ENCODE measurements around the gene OR56B1. TPM values are rescaled to one million over a fixed set of nuclear protein-coding genes. Genes with fewer than 3 reads are reported as not detected.
"Not testable (repeated sequence)": the region's sequence is repeated elsewhere in the genome, so short reads cannot be mapped to it uniquely, and the experiment has no call there.

The OR56B1 gene, protein sequence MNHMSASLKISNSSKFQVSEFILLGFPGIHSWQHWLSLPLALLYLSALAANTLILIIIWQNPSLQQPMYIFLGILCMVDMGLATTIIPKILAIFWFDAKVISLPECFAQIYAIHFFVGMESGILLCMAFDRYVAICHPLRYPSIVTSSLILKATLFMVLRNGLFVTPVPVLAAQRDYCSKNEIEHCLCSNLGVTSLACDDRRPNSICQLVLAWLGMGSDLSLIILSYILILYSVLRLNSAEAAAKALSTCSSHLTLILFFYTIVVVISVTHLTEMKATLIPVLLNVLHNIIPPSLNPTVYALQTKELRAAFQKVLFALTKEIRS
- total RNA-seq, result not detected

DNA sequence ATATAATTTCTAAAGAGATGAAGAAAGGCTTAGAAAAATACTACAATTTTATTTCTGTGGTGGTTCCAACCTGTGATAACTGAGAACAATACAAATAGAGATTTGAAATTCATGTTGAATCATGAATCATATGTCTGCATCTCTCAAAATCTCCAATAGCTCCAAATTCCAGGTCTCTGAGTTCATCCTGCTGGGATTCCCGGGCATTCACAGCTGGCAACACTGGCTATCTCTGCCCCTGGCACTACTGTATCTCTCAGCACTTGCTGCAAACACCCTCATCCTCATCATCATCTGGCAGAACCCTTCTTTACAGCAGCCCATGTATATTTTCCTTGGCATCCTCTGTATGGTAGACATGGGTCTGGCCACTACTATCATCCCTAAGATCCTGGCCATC, at the start of gene OR56B1:
Gene OR56B1 (plus strand): TSS at position 53 of the 400 bp plus-strand sequence. CDS start 69 bp downstream, at position 122.
- TF ChIP-seq, protein P1, sequence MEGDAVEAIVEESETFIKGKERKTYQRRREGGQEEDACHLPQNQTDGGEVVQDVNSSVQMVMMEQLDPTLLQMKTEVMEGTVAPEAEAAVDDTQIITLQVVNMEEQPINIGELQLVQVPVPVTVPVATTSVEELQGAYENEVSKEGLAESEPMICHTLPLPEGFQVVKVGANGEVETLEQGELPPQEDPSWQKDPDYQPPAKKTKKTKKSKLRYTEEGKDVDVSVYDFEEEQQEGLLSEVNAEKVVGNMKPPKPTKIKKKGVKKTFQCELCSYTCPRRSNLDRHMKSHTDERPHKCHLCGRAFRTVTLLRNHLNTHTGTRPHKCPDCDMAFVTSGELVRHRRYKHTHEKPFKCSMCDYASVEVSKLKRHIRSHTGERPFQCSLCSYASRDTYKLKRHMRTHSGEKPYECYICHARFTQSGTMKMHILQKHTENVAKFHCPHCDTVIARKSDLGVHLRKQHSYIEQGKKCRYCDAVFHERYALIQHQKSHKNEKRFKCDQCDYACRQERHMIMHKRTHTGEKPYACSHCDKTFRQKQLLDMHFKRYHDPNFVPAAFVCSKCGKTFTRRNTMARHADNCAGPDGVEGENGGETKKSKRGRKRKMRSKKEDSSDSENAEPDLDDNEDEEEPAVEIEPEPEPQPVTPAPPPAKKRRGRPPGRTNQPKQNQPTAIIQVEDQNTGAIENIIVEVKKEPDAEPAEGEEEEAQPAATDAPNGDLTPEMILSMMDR (IDR thresholded peaks at IDR 0.05), result no peak
- TF ChIP-seq POLR2A (IDR thresholded peaks at IDR 0.05), result no peak
- intact Hi-C loops (cut with DNase I), result no loop called here
- no peak for DNase-seq

GRCh38 chr11:5688482-5688881, 47.8 kb upstream of the OR56B1 start:
- Histone ChIP-seq H3K27me3 (no peaks in the 10 kb centered on the region), H3K9me3 (no peaks in the 10 kb centered on the region), H3K36me3 (no peaks in the 10 kb centered on the region), H3K4me1 (peaks cover 16 to 58% (median 18%) of the 10 kb centered on the region in 3 donors), H3K4me3 (no peak overlapping the region), H3K27ac (peak overlapping the region in 3 of 4 donors; percentile 87 to 91 (median 88))
- DNase-seq, result no peak
- WGBS, 2 donors, result 76 to 100% methylated on average over 1 of the region's 1 CpG
- TF ChIP-seq POLR2A (IDR thresholded peaks at IDR 0.05), result no peak
- TF ChIP-seq, protein P1 (IDR thresholded peaks at IDR 0.05), result no peak
- intact Hi-C loops (cut with DNase I), result no loop called here

More for the DNA sequence above, at the start of gene OR56B1:
- H3K27ac ChIP-seq, result no peak within 1 kb of the TSS
- H3K9me3 ChIP-seq, result no peaks in the 10 kb centered on the region
- no peaks in the 10 kb centered on the region for H3K36me3 ChIP-seq
- H3K4me3 ChIP-seq, result no peak within 1 kb of the TSS
- H3K27me3 ChIP-seq, result no peaks in the 10 kb centered on the region
- no peaks in the 10 kb centered on the region for H3K4me1 ChIP-seq
- WGBS, 2 donors, result 52 to 53% methylated on average over 1 of the region's 1 CpG

DNA sequence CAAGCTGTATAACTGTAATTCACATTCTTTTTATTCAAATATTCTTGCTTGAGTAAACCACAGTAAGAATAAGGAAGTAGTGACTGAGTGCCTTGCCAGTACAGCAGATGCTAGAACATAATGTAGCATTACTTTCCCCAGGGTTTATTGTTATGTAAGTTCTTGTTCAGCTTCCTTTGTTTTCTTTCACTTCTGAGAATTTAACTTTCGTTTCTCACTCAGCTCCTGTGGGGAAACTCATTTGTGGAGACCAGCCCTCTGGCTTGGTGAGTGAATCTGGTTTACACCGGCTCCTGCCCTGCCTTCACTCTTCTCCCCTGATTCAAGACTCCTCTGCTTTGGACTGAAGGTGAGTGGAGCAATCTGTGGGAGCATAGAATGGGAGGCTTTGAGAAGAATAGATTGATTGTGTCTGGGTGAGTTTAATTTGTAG, 46.7 kb upstream of the OR56B1 start, which contains the start of gene TRIM22:
Gene TRIM22 (plus strand): TSS at position 240 of the 433 bp plus-strand sequence. CDS start 6,443 bp downstream, outside the sequence.
- no peak for DNase-seq
- intact Hi-C loops (cut with DNase I), result no loop called here
- Histone ChIP-seq H3K36me3 (no peaks in the 10 kb centered on the region), H3K27me3 (no peaks in the 10 kb centered on the region), H3K4me3 (peak within 1 kb of the TSS; percentile 37 to 60 (median 43)), H3K4me1 (peaks cover 7 to 57% (median 10%) of the 10 kb centered on the region in 3 donors), H3K27ac (peak within 1 kb of the TSS; percentile 83 to 91 (median 88)), H3K9me3 (no peaks in the 10 kb centered on the region)
- TF ChIP-seq POLR2A (IDR thresholded peaks at IDR 0.05), result peak in 1 of 4 donors; percentile 59
- TF ChIP-seq, protein P1 (IDR thresholded peaks at IDR 0.05), result no peak
- 0 to 2% methylated on average over 2 of the region's 2 CpGs for WGBS, 2 donors

DNA sequence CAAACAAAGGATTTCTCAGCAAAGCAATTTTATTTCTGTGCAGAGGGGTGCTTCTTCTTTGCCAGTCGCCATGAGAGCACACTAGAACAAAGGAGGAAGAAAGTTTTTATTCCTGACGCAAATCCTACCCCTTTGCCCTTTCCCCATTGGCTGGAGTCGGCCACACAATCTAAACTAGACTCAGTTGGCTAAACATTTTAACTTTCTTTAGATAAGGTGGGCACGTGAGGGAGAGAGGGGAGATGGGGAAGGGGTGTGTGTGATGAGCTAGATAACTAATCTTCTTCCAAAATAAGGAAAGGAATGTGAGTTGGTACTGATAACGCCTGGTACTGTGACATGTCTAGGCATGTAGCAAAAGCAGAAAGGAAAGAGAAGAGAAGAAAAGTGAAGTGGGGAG, 46.0 kb upstream of the OR56B1 start:
- Histone ChIP-seq H3K27me3 (no peaks in the 10 kb centered on the region), H3K9me3 (no peaks in the 10 kb centered on the region), H3K36me3 (no peaks in the 10 kb centered on the region), H3K27ac (peak overlapping the region; percentile 83 to 91 (median 88)), H3K4me3 (peak overlapping the region; percentile 37 to 60 (median 43)), H3K4me1 (peaks cover 6 to 55% (median 10%) of the 10 kb centered on the region in 3 donors)
- no peak for DNase-seq
- intact Hi-C loops (cut with DNase I), result no loop called here
- WGBS, 2 donors, result 4 to 6% methylated on average over 5 of the region's 5 CpGs
- TF ChIP-seq, protein P1 (IDR thresholded peaks at IDR 0.05), result no peak
- TF ChIP-seq POLR2A (IDR thresholded peaks at IDR 0.05), result no peak

DNA sequence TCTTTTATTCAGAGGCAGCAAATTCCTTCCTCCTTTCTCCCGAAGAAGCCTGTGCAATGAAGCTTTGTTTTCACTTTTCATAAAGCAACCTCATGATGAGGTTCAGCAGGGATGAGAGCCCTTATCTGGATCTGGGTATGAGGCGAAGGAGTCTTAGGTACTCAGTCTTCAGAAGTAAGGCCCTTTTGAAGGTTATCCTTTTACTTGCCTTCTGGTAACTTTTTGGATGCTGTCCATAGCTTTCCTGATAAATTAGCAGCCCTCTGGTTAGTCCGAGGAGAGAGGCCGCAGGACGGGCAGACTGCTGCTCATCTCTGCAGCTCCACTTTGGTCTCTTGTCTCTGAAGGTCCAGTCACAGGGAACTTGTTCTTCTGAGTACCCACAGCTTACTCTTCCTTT, 45.5 kb upstream of the OR56B1 start:
- peak in 1 of 4 donors; percentile 21 for TF ChIP-seq POLR2A (IDR thresholded peaks at IDR 0.05)
- TF ChIP-seq, protein P1 (IDR thresholded peaks at IDR 0.05), result no peak
- H3K27ac ChIP-seq, result peak overlapping the region; percentile 83 to 91 (median 88)
- no peaks in the 10 kb centered on the region for H3K27me3 ChIP-seq
- no peaks in the 10 kb centered on the region for H3K36me3 ChIP-seq
- intact Hi-C loops (cut with DNase I), result no loop called here
- peaks cover 3 to 52% (median 10%) of the 10 kb centered on the region in 3 donors for H3K4me1 ChIP-seq
- no peaks in the 10 kb centered on the region for H3K9me3 ChIP-seq
- 3 to 12% methylated on average over 5 of the region's 5 CpGs for WGBS, 2 donors
- no peak for DNase-seq
- H3K4me3 ChIP-seq, result peak overlapping the region; percentile 37 to 60 (median 43)

- H3K4me3 ChIP-seq, result peak overlapping the region; percentile 37 to 60 (median 43)
- H3K4me1 ChIP-seq, result peaks cover 3 to 52% (median 10%) of the 10 kb centered on the region in 3 donors
- peak overlapping the region; percentile 83 to 91 (median 88) for H3K27ac ChIP-seq
- H3K27me3 ChIP-seq; H3K36me3 ChIP-seq; DNase-seq; intact Hi-C loops (cut with DNase I); H3K9me3 ChIP-seq: not testable (repeated sequence)
- 63 to 77% methylated on average over 4 to 12 of the region's 12 CpGs for WGBS, 2 donors
Measured at GRCh38 chr11:5691238-5691963, 44.8 kb upstream of the OR56B1 start.
